ENCODE measurements around the gene OR2T3. TPM values are rescaled to one million over a fixed set of nuclear protein-coding genes. Genes with fewer than 3 reads are reported as not detected.
"Not testable (repeated sequence)": the region's sequence is repeated elsewhere in the genome, so short reads cannot be mapped to it uniquely, and the experiment has no call there.

The OR2T3 gene
- total and polyA plus RNA-seq, 2 of the 4 experiments (the other 2 are of a cell fraction) = not detected

- H2AK9ac ChIP-seq (replicated peaks; ENCODE audit: low read depth, low read length, poor library complexity); H2BK5ac ChIP-seq (ENCODE audit: low read depth, low read length, poor library complexity, severe bottlenecking); H3K4me3 ChIP-seq (ENCODE audit: insufficient read depth, low read depth, low read length); POLR2A ChIA-PET (ENCODE audit: unreplicated experiment); H3K9ac ChIP-seq (ENCODE audit: low read depth, low read length); BruUV-seq (replicated peaks); H2BK20ac ChIP-seq (ENCODE audit: low read depth, low read length); H2BK15ac ChIP-seq (ENCODE audit: low read depth, low read length); H3K23ac ChIP-seq (ENCODE audit: low read depth, low read length); H2BK120ac ChIP-seq (ENCODE audit: low read depth, low read length); H3K27ac ChIP-seq (ENCODE audit: insufficient read depth, low read length); DNase-seq; H3K9me1 ChIP-seq (ENCODE audit: insufficient read depth, low read length); CTCF ChIA-PET; intact Hi-C loops (cut with micrococcal nuclease); ATAC-seq (ENCODE audit: low read depth); H3K79me1 ChIP-seq (ENCODE audit: low read depth in 1 of 2, low read length in 2 of 2); H4K5ac ChIP-seq (ENCODE audit: low read depth, low read length); H3K4me2 ChIP-seq (ENCODE audit: low read depth, low read length); H3K27me3 ChIP-seq (ENCODE audit: control insufficient read depth, insufficient read depth, low read length); H3K9me3 ChIP-seq (ENCODE audit: control insufficient read depth, insufficient read depth, low read length); in situ Hi-C loops (cut with MboI; ENCODE audit: low sequenced_read_pairs); H3K36me3 ChIP-seq (ENCODE audit: control insufficient read depth, insufficient read depth, low read length); H3K14ac ChIP-seq (replicated peaks; ENCODE audit: low read depth, low read length); H4K8ac ChIP-seq (ENCODE audit: low read depth in 2 of 2, low read length in 2 of 2); H3K18ac ChIP-seq (ENCODE audit: low read depth, low read length); H2AK5ac ChIP-seq (ENCODE audit: low read depth, low read length); H4K20me1 ChIP-seq (ENCODE audit: insufficient read depth, low read length); H2AFZ ChIP-seq (replicated peaks; ENCODE audit: low read length, poor library complexity); dilution Hi-C loops (cut with HindIII; ENCODE audit: low sequenced_read_pairs, unreplicated experiment); H3K4ac ChIP-seq (ENCODE audit: low read depth, low read length); H3K56ac ChIP-seq (ENCODE audit: extremely low read depth, insufficient read depth, low read length); H4K91ac ChIP-seq (ENCODE audit: insufficient read depth, low read depth, low read length); H3K4me1 ChIP-seq (ENCODE audit: control insufficient read depth, insufficient read depth, low read length): not testable (repeated sequence)
- no CpG with 5 or more reads among the region's 2 CpGs for WGBS, 2 experiments (ENCODE audit: extremely low coverage in 2 of 2, insufficient read length in 1 of 2)
These were observed 27.3 kb downstream of the OR2T3 start for GRCh38 chr1:248500305-248501035.

- H4K8ac ChIP-seq (ENCODE audit: low read depth in 2 of 2, low read length in 2 of 2); H3K27me3 ChIP-seq (ENCODE audit: control insufficient read depth, insufficient read depth, low read length); intact Hi-C loops (cut with micrococcal nuclease); CTCF ChIA-PET; ATAC-seq (ENCODE audit: low read depth); DNase-seq; H2BK120ac ChIP-seq (ENCODE audit: low read depth, low read length); H3K9me1 ChIP-seq (ENCODE audit: insufficient read depth, low read length); H2AK5ac ChIP-seq (ENCODE audit: low read depth, low read length); H2BK15ac ChIP-seq (ENCODE audit: low read depth, low read length); H2BK5ac ChIP-seq (ENCODE audit: low read depth, low read length, poor library complexity, severe bottlenecking); H3K14ac ChIP-seq (replicated peaks; ENCODE audit: low read depth, low read length); H3K27ac ChIP-seq (ENCODE audit: insufficient read depth, low read length); in situ Hi-C loops (cut with MboI; ENCODE audit: low sequenced_read_pairs); H3K4me1 ChIP-seq (ENCODE audit: control insufficient read depth, insufficient read depth, low read length); H3K4me2 ChIP-seq (ENCODE audit: low read depth, low read length); H3K9me3 ChIP-seq (ENCODE audit: control insufficient read depth, insufficient read depth, low read length); H2BK20ac ChIP-seq (ENCODE audit: low read depth, low read length); H3K36me3 ChIP-seq (ENCODE audit: control insufficient read depth, insufficient read depth, low read length); H3K9ac ChIP-seq (ENCODE audit: low read depth, low read length); H3K4ac ChIP-seq (ENCODE audit: low read depth, low read length); H2AFZ ChIP-seq (replicated peaks; ENCODE audit: low read length, poor library complexity); H3K23ac ChIP-seq (ENCODE audit: low read depth, low read length); H4K91ac ChIP-seq (ENCODE audit: insufficient read depth, low read depth, low read length); H4K5ac ChIP-seq (ENCODE audit: low read depth, low read length); BruUV-seq (replicated peaks); H4K20me1 ChIP-seq (ENCODE audit: insufficient read depth, low read length); dilution Hi-C loops (cut with HindIII; ENCODE audit: low sequenced_read_pairs, unreplicated experiment); H3K56ac ChIP-seq (ENCODE audit: extremely low read depth, insufficient read depth, low read length); H2AK9ac ChIP-seq (replicated peaks; ENCODE audit: low read depth, low read length, poor library complexity); POLR2A ChIA-PET (ENCODE audit: unreplicated experiment); H3K79me1 ChIP-seq (ENCODE audit: low read depth in 1 of 2, low read length in 2 of 2); H3K4me3 ChIP-seq (ENCODE audit: insufficient read depth, low read depth, low read length); H3K18ac ChIP-seq (ENCODE audit: low read depth, low read length): not testable (repeated sequence)
- no CpG with 5 or more reads among the region's 2 CpGs for WGBS, 2 experiments (ENCODE audit: extremely low coverage in 2 of 2, insufficient read length in 1 of 2)
These were observed 34.6 kb downstream of the OR2T3 start, which contains the start of gene OR2G6 for GRCh38 chr1:248507773-248508172. OR2G6 (plus strand) TSS chr1:248508073; CDS start chr1:248521647, 13,574 bp downstream.
